Activated naive CD4-positive, alpha-beta T cell treated with anti-CD3 and anti-CD28 coated beads, Interleukin-2, amount 50 U/mL, for 24 hours (primary cell): ENCODE data around the gene CLIP2.
"Not testable (repeated sequence)": the region's sequence is repeated elsewhere in the genome, so short reads cannot be mapped to it uniquely, and the experiment has no call there.

ENCODE experiments used
- H3K27ac Mint-ChIP-seq: one replicate; pipeline ENCODE4 v1.8.0; 2021; ENCODE audit warnings: mild to moderate bottlenecking, mixed read lengths
- H3K27me3 Mint-ChIP-seq: one replicate; pipeline ENCODE4 v1.8.0; 2021; ENCODE audit warnings: mixed read lengths
- H3K36me3 Mint-ChIP-seq: one replicate; pipeline ENCODE4 v1.8.0; 2021; ENCODE audit warnings: mixed read lengths
- H3K4me1 Mint-ChIP-seq: one replicate; pipeline ENCODE4 v1.8.0; 2021; ENCODE audit warnings: mixed read lengths
- H3K4me3 Mint-ChIP-seq: one replicate; pipeline ENCODE4 v1.8.0; 2021; ENCODE audit warnings: mild to moderate bottlenecking, mixed read lengths
- H3K9me3 Mint-ChIP-seq: one replicate; pipeline ENCODE4 v1.8.0; 2021; ENCODE audit warnings: mixed read lengths

CLIP2 gene

DNA sequence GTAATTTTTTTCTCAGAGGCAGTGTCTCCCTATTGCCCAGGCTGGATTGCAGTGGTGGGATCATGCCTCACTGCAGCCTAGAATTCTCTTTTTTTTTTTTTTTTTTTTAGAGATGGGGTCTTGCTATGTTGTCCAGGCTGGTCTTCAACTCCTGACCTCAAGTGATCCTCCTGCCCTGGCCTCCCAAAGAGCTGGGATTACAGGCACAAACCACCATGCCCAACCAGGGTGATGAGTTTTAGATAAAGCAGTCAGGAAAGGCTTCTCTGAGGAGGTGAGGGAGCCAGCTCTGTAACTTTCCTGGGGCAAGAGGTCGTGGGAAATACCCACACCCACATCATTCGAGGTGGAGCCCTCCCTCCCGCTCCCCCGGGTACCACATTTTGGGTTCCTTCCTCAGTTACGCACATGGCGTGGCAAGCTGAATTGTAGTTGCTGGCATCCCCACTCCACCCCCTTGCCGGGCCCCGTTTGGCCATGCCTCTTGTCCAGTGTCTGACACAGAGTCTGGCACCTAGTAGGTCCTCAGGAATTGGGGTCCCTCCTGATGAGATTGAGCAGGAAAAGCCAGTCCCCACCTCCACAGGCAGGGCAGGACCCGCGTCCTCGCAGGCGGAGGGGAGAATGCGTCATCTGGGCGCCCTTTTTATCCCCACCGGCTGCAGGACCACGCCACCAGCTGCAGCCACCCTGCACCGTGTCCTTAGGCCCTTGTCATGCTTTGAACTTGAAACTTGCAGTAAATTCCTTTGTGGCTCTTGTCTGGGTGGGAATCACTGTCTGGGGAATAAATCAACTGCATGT is 43.4 kb downstream of the CLIP2 start:
- no peaks in the 10 kb centered on the region for H3K4me1 Mint-ChIP-seq
- no peaks in the 10 kb centered on the region for H3K27me3 Mint-ChIP-seq
- H3K36me3 Mint-ChIP-seq: no peaks in the 10 kb centered on the region
- no peak overlapping the region for H3K4me3 Mint-ChIP-seq
- no peak overlapping the region for H3K27ac Mint-ChIP-seq
- no peaks in the 10 kb centered on the region for H3K9me3 Mint-ChIP-seq

DNA sequence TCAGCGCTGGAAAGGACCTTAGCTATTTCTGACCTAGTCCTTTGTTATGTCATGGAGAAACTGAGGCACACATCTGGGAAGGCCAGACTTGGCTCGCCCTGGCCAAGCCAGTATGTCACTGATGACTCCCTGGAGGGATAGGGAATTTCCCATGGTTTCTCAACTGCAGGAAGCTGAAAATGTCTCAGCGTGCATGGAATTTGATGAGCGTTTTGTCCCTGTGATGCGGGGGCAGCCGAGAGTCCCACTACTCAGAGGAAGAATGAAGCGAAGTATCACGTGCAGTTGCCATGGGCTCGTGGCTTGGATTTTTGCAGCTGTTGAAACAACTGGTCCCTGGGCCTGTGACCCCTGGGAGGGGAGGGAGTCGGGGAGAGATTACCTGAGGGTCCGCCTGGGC is 44.8 kb downstream of the CLIP2 start:
- Mint-ChIP-seq H3K4me1 (no peaks in the 10 kb centered on the region), H3K9me3 (no peaks in the 10 kb centered on the region), H3K36me3 (no peaks in the 10 kb centered on the region), H3K27me3 (no peaks in the 10 kb centered on the region), H3K4me3 (no peak overlapping the region), H3K27ac (no peak overlapping the region)

GRCh38 chr7:74337926-74338325 is 48.7 kb downstream of the CLIP2 start:
- Mint-ChIP-seq H3K4me1 (no peaks in the 10 kb centered on the region), H3K27ac (no peak overlapping the region), H3K27me3 (no peaks in the 10 kb centered on the region), H3K36me3 (no peaks in the 10 kb centered on the region), H3K4me3 (no peak overlapping the region), H3K9me3 (no peaks in the 10 kb centered on the region)

GRCh38 chr7:74338366-74339108 is 49.3 kb downstream of the CLIP2 start:
- Mint-ChIP-seq H3K9me3 (no peaks in the 10 kb centered on the region), H3K27me3 (no peaks in the 10 kb centered on the region), H3K4me1 (no peaks in the 10 kb centered on the region), H3K4me3 (no peak overlapping the region), H3K27ac (no peak overlapping the region), H3K36me3 (peaks cover 2% of the 10 kb centered on the region)

GRCh38 chr7:74339648-74340047 is 50.4 kb downstream of the CLIP2 start:
- not testable (repeated sequence) for H3K4me1 Mint-ChIP-seq, H3K9me3 Mint-ChIP-seq, H3K27ac Mint-ChIP-seq, H3K27me3 Mint-ChIP-seq, H3K36me3 Mint-ChIP-seq, H3K4me3 Mint-ChIP-seq

GRCh38 chr7:74343281-74344131 is 54.3 kb downstream of the CLIP2 start:
- peaks cover 2% of the 10 kb centered on the region for H3K36me3 Mint-ChIP-seq
- H3K4me3 Mint-ChIP-seq: no peak overlapping the region
- H3K4me1 Mint-ChIP-seq: no peaks in the 10 kb centered on the region
- H3K27me3 Mint-ChIP-seq: no peaks in the 10 kb centered on the region
- H3K27ac Mint-ChIP-seq: no peak overlapping the region
- H3K9me3 Mint-ChIP-seq: no peaks in the 10 kb centered on the region

GRCh38 chr7:74344132-74344496 is 54.9 kb downstream of the CLIP2 start:
- Mint-ChIP-seq H3K4me1 (no peaks in the 10 kb centered on the region), H3K27ac (no peak overlapping the region), H3K9me3 (no peaks in the 10 kb centered on the region), H3K4me3 (no peak overlapping the region), H3K36me3 (peaks cover 2% of the 10 kb centered on the region), H3K27me3 (no peaks in the 10 kb centered on the region)

DNA sequence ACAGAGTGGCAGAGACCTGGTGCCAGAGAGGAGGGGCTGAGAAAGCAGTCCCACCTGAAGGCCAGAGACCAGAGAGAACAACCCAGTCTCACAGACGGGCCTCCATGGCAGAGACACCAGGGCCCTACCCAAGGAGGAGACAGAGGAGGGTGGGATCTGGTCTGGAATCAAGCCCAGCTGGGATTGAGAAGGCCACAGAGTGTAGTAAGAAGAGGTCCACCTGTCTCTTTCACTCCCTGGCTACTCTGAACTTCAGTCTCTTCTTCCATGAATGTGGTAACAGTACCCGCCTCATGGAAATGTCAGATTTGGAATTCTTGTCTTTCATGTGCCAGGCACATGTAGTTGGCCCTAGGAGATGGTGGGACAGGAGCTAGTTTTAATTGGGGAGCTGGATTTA is 55.6 kb downstream of the CLIP2 start:
- Mint-ChIP-seq H3K27me3 (no peaks in the 10 kb centered on the region), H3K9me3 (no peaks in the 10 kb centered on the region), H3K27ac (no peak overlapping the region), H3K4me3 (no peak overlapping the region), H3K36me3 (peaks cover 2% of the 10 kb centered on the region), H3K4me1 (no peaks in the 10 kb centered on the region)

DNA sequence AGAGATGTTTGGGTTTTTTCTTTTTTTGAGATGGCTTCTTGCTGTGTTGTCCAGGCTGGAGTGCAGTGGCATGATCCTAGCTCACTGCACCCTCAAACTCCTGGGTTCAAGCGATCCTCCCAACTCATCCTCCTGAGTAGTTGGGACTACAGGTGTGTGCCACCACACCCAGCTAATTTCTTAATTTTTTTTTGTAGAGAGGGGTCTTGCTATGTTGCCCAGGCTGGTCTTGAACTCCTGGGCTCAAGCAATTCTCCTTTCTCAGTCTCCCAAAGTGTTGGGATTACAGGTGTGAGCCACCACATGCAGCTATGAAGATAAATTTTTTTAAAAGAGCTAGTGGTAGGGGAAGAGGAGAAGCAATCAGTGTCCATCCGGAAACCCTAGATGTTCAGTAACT is 56.8 kb downstream of the CLIP2 start:
- Mint-ChIP-seq H3K36me3 (peaks cover 2% of the 10 kb centered on the region), H3K27me3 (no peaks in the 10 kb centered on the region), H3K4me3 (no peak overlapping the region), H3K9me3 (no peaks in the 10 kb centered on the region), H3K27ac (no peak overlapping the region), H3K4me1 (no peaks in the 10 kb centered on the region)

DNA sequence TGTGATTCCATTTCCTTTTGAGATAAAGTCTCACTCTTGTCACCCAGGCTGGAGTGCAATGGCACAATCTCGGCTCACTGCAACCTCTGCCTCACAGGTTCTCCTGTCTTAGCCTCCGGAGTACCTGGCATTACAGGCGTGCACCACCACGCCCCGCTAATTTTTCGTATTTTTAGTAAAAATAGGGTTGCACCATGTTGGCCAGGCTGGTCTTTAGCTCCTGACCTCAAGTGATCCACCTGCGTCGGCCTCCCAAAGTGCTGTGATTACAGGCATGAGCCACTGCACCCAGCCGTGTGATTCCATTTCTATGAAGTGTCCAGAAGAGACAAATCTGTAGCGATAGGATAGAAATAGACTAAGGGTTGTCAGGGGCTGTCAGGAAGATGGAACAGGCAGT is 60.4 kb downstream of the CLIP2 start:
- Mint-ChIP-seq H3K4me3 (no peak overlapping the region), H3K36me3 (no peaks in the 10 kb centered on the region), H3K9me3 (no peaks in the 10 kb centered on the region), H3K27ac (no peak overlapping the region), H3K4me1 (no peaks in the 10 kb centered on the region), H3K27me3 (no peaks in the 10 kb centered on the region)

DNA sequence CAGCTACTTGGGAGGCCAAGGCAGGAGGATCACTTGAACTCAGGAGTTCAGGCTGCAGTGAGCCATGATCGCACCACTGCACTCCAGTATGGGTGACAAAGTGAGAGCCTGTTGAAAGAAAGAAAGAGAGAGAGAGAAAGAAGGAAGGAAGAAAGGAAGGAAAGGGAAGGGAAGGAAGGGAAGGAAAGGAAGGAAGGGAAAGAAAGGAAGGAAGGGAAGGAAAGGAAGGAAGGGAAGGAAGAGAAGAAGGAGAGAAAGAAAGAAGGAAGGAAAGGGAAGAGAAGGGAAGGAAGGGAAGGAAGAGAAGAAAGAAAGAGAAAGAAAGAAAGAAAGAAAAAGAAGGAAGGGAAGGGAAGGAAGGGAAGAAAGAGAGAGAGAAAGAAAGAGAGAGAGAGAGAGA is 61.5 kb downstream of the CLIP2 start:
- H3K9me3 Mint-ChIP-seq: no peaks in the 10 kb centered on the region
- H3K27me3 Mint-ChIP-seq: no peaks in the 10 kb centered on the region
- H3K4me1 Mint-ChIP-seq: no peaks in the 10 kb centered on the region
- no peak overlapping the region for H3K27ac Mint-ChIP-seq
- H3K36me3 Mint-ChIP-seq: no peaks in the 10 kb centered on the region
- no peak overlapping the region for H3K4me3 Mint-ChIP-seq

DNA sequence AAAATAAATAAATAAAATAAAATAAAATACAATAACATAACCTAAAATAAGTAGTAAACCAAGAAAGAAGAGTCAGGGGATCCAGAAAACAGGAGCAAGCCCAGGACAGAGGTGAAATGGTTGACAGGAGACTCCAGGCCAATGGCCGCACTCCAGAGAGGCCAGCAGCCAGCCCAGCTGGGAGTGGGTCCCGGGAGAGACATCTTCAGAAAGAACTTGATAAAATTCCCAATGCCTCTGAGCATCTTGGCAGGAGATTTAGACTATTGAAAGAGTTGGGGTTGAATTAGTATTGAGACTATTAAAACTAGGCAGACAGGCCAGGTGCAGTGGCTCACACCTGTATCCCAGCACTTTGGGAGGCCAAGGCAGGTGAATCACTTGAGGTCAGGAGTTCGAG is 62.6 kb downstream of the CLIP2 start:
- Mint-ChIP-seq H3K9me3 (no peaks in the 10 kb centered on the region), H3K27ac (no peak overlapping the region), H3K4me1 (no peaks in the 10 kb centered on the region), H3K36me3 (peaks cover 2% of the 10 kb centered on the region), H3K4me3 (no peak overlapping the region), H3K27me3 (no peaks in the 10 kb centered on the region)

GRCh38 chr7:74352551-74353138 is 63.4 kb downstream of the CLIP2 start:
- H3K27me3 Mint-ChIP-seq, H3K9me3 Mint-ChIP-seq, H3K4me3 Mint-ChIP-seq, H3K36me3 Mint-ChIP-seq, H3K27ac Mint-ChIP-seq, H3K4me1 Mint-ChIP-seq: not testable (repeated sequence)

- Mint-ChIP-seq H3K27me3 (no peaks in the 10 kb centered on the region), H3K4me1 (no peaks in the 10 kb centered on the region), H3K9me3 (no peaks in the 10 kb centered on the region), H3K36me3 (peaks cover 2% of the 10 kb centered on the region), H3K4me3 (no peak overlapping the region), H3K27ac (no peak overlapping the region)
These were observed 64.8 kb downstream of the CLIP2 start for GRCh38 chr7:74354009-74354408.

DNA sequence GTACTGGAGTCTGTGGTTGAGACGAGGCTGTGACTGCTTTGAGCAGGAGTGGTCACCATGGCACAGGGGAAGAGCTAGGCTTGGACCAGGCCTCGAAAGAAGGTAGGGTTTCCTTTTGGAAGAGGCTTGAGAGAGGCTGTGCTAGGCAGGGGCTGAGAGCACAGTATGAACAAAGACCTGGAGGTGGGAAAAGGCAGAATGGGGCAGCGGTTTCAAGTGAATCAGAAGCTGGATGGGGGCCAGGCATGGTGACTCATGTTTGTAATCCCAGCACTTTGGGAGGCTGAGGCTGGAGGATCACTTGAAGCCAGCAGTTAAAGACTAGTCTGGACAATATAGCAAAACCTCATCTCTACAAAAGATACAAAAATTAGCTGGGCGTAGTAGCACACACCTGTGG is 65.9 kb downstream of the CLIP2 start:
- H3K4me3 Mint-ChIP-seq: no peak overlapping the region
- peaks cover 2% of the 10 kb centered on the region for H3K36me3 Mint-ChIP-seq
- H3K9me3 Mint-ChIP-seq: no peaks in the 10 kb centered on the region
- H3K27ac Mint-ChIP-seq: no peak overlapping the region
- H3K27me3 Mint-ChIP-seq: no peaks in the 10 kb centered on the region
- H3K4me1 Mint-ChIP-seq: no peaks in the 10 kb centered on the region
